SK-MEL-5 (cell line): ENCODE measurements around the gene NINJ2. TPM values are rescaled to one million over a fixed set of nuclear protein-coding genes. Genes with fewer than 3 reads are reported as not detected.
A peak's percentile ranks its signal among the peaks of the same experiment; 100 is the strongest.

Source experiments
- DNase-seq: peaks from one replicate; pipeline ENCODE4 v3.0.0-alpha.2; 2016; ENCODE audit warnings: low read depth, low spot score
- in situ Hi-C: cut with HindIII; loops from 2 replicates; pipeline ENCODE4 v1.10.0; 2016; ENCODE audit warnings: low sequenced_read_pairs, high pct_unique_total_duplicates, low pct_unique_long_range_greater_than_20kb
- total RNA-seq: library from RNA; depleted of rRNA; stranded (reverse); fragments of >200 nt; shearing (Covaris generic); gene quantifications from 2 replicates; pipeline ENCODE4 v1.2.3, GENCODE V29; 2014

NINJ2 gene
- total RNA-seq, 1 experiment from 2014 or later, result 0.26 TPM

GRCh38 chr12:678747-679712 is 15.8 kb upstream of the NINJ2 start:
- DNase-seq, result peak; percentile 32
- in situ Hi-C loops, result no loop called here

GRCh38 chr12:675562-675961 is 12.3 kb upstream of the NINJ2 start:
- DNase-seq, result no peak
- in situ Hi-C loops, result no loop called here

GRCh38 chr12:674272-674781 is 11.1 kb upstream of the NINJ2 start:
- DNase-seq, result no peak
- in situ Hi-C loops, result no loop called here

- DNase-seq, result no peak
- in situ Hi-C loops, result no loop called here
Observed at GRCh38 chr12:673849-674248, 10.6 kb upstream of the NINJ2 start.

- in situ Hi-C loops, result no loop called here
- no peak for DNase-seq
Observed at GRCh38 chr12:669576-669945, 6.3 kb upstream of the NINJ2 start.

- no peak for DNase-seq
- in situ Hi-C loops, result no loop called here
Observed at GRCh38 chr12:668090-668481, 4.8 kb upstream of the NINJ2 start.

- peak; percentile 58 for DNase-seq
- in situ Hi-C loops, result no loop called here
Observed at GRCh38 chr12:666766-667308, 3.6 kb upstream of the NINJ2 start.

- no peak for DNase-seq
- in situ Hi-C loops, result no loop called here
Observed at GRCh38 chr12:666066-666465, 2.8 kb upstream of the NINJ2 start.

GRCh38 chr12:664779-665092 is 1.5 kb upstream of the NINJ2 start:
- in situ Hi-C loops, result no loop called here
- no peak for DNase-seq

- in situ Hi-C loops, result no loop called here
- no peak for DNase-seq
Observed at GRCh38 chr12:664075-664778, 982 bp upstream of the NINJ2 start.

- in situ Hi-C loops, result no loop called here
- DNase-seq, result peak; percentile 39
Observed at GRCh38 chr12:662566-663292, 516 bp downstream of the NINJ2 start.

- DNase-seq, result no peak
- in situ Hi-C loops, result no loop called here
Observed at GRCh38 chr12:661720-662486, 1.3 kb downstream of the NINJ2 start.

- in situ Hi-C loops, result no loop called here
- no peak for DNase-seq
Observed at GRCh38 chr12:659090-659683, 4.1 kb downstream of the NINJ2 start.

- in situ Hi-C loops, result no loop called here
- no peak for DNase-seq
Observed at GRCh38 chr12:650983-651382, 12.3 kb downstream of the NINJ2 start.

- in situ Hi-C loops, result loop anchor here (25.0 kb wide), 1 partner anchor 90 kb away; no protein-coding TSS in a partner anchor
- DNase-seq, result no peak
Observed at GRCh38 chr12:647385-648085, 15.7 kb downstream of the NINJ2 start.
